Adrenal gland (tissue), 12 donors: ENCODE results near the gene FYN. TPM values are rescaled to one million over a fixed set of nuclear protein-coding genes. Genes with fewer than 3 reads are reported as not detected.

Source experiments
- DNase-seq, 7 donors: peaks; one replicate each; pipeline ENCODE4 v3.0.0-alpha.2; 2019 to 2020
- H3K27ac ChIP-seq, 5 donors: fragments of 200-600 bp; sonication (generic) in 4 of 5; 1 replicate in 3 of 5; 2 replicates in 2 of 5; pipeline versions ENCODE4 v1.5.1 to v1.8.0; 2016 to 2020; ENCODE audit warnings: mild to moderate bottlenecking in 1 of 5
- H3K27me3 ChIP-seq: fragments of 200-600 bp; 2 replicates; pipeline ENCODE4 v1.8.0; 2021
- H3K36me3 ChIP-seq, 2 donors: fragments of 200-600 bp; replicated peaks in 1 of 2; 1 replicate in 1 of 2; 2 replicates in 1 of 2; pipeline versions ENCODE4 v1.5.1 to v1.8.0; 2018 to 2022
- H3K4me1 ChIP-seq, 2 donors: fragments of 200-600 bp; replicated peaks in 1 of 2; 1 replicate in 1 of 2; 2 replicates in 1 of 2; pipeline versions ENCODE4 v1.5.1 to v1.8.0; 2018 to 2021
- H3K4me3 ChIP-seq, 4 donors: fragments of 200-600 bp; sonication (generic) in 3 of 4; one replicate each; pipeline ENCODE4 v1.5.1; 2016 to 2018
- H3K9me3 ChIP-seq, 3 donors: fragments of 200-600 bp; sonication (generic) in 1 of 3; replicated peaks in 1 of 3; 1 replicate in 2 of 3; 2 replicates in 1 of 3; pipeline versions ENCODE4 v1.5.1 to v1.8.0; 2016 to 2021
- CTCF ChIP-seq, 6 experiments: fragments of 450-650 bp in 4 of 6; fragments of 200-600 bp in 2 of 6; sonication (generic) in 1 of 6; IDR thresholded peaks; 1 replicate in 5 of 6; 2 replicates in 1 of 6; pipeline versions ENCODE4 v1.5.1 to v1.8.0; 2016 to 2021; ENCODE audit warnings: antibody characterized with exemption in 6 of 6, mild to moderate bottlenecking in 2 of 6, moderate library complexity in 1 of 6
- POLR2A ChIP-seq, 2 donors: fragments of 450-650 bp; IDR thresholded peaks; one replicate each; pipeline ENCODE4 v1.6.1; 2017; ENCODE audit warnings: antibody characterized with exemption in 2 of 2, mild to moderate bottlenecking in 2 of 2, moderate library complexity in 1 of 2
- WGBS, 4 donors: extraction: QIAGEN DNeasy Blood & Tissue Kit in 2 of 4; methylation state at CpG; one replicate each; pipeline versions ENCODE4 v1.1.5 to v1.1.7; 2013 to 2017; 5-methylcytosine and 5-hydroxymethylcytosine counted together
- intact Hi-C, 2 donors: fragments of 100-400 bp; cut with DNase I; formaldehyde crosslinking; loops; one replicate each; pipeline versions ENCODE4 v1.14.1 to v1.15.0; 2022 to 2023
- polyA plus RNA-seq, 3 donors: library from polyadenylated mRNA; stranded (reverse); fragments of 200-250 nt in 2 of 3; fragments of 350-450 nt in 1 of 3; fragmentation: Illumina TruSeq in 1 of 3; extraction: RNeasy Lipid Tissue Mini Kit (QIAGEN cat#74804) in 1 of 3; gene quantifications; one replicate each; pipeline ENCODE4 v1.2.3, GENCODE V29; 2013 to 2014
- total RNA-seq, 9 donors: library from RNA; depleted of rRNA in 4 of 9; stranded (reverse); fragments of >200 nt in 4 of 9; fragments of 120-200 nt in 1 of 9; fragmentation: NEBNext Ultra II Directional in 1 of 9; extraction: Animal tissue kit (Norgen Biotek cat#: 25700) in 1 of 9; gene quantifications; one replicate each; pipeline versions ENCODE4 v1.1.0 to v1.2.4, GENCODE V29; 2013 to 2023
- donor health status: healthy with polysubstance abuse.
- donor health status: Bipolar disorder and iron deficiency.
- donor health status: DM: yes; HTN: yes; CAD: no.
- donor health status: DM: no; HTN: no; CAD: no.
- donor health status: DM: no; HTN: no; CAD: no.
- donor health status: DM: yes; HTN: yes; CAD: no.

The FYN gene
- total and polyA plus RNA-seq, 12 donors, result 10.7 to 36.5 (median 19.8) TPM

- TF ChIP-seq CTCF (IDR thresholded peaks at IDR 0.05) (no peak), POLR2A (IDR thresholded peaks at IDR 0.05) (no peak)
- DNase-seq, result no peak
- intact Hi-C loops, result no loop called here
- Histone ChIP-seq H3K36me3 (no peaks in the 10 kb centered on the region), H3K9me3 (no peaks in the 10 kb centered on the region), H3K4me1 (no peaks in the 10 kb centered on the region), H3K27me3 (no peaks in the 10 kb centered on the region), H3K27ac (no peak overlapping the region), H3K4me3 (no peak overlapping the region)
- 85 to 96% (median 89%) methylated on average over 1 of the region's 1 CpG for WGBS, 4 donors
Observed at GRCh38 chr6:111832833-111833418, 40.3 kb downstream of the FYN start.

GRCh38 chr6:111831408-111831807, 41.8 kb downstream of the FYN start:
- DNase-seq, result no peak
- no peak for TF ChIP-seq CTCF (IDR thresholded peaks at IDR 0.05)
- no peak for TF ChIP-seq POLR2A (IDR thresholded peaks at IDR 0.05)
- no peaks in the 10 kb centered on the region for H3K4me1 ChIP-seq
- intact Hi-C loops, result no loop called here
- no peak overlapping the region for H3K27ac ChIP-seq
- 67 to 79% (median 68%) methylated on average over 2 of the region's 2 CpGs for WGBS, 4 donors
- no peak overlapping the region for H3K4me3 ChIP-seq
- no peaks in the 10 kb centered on the region for H3K27me3 ChIP-seq
- H3K9me3 ChIP-seq, result no peaks in the 10 kb centered on the region
- no peaks in the 10 kb centered on the region for H3K36me3 ChIP-seq

GRCh38 chr6:111829998-111830397, 43.3 kb downstream of the FYN start:
- WGBS, 4 donors, result 45 to 57% (median 52%) methylated on average over 2 of the region's 2 CpGs
- H3K4me3 ChIP-seq, result no peak overlapping the region
- H3K36me3 ChIP-seq, result no peaks in the 10 kb centered on the region
- H3K4me1 ChIP-seq, result no peaks in the 10 kb centered on the region
- intact Hi-C loops, result no loop called here
- no peaks in the 10 kb centered on the region for H3K27me3 ChIP-seq
- H3K27ac ChIP-seq, result no peak overlapping the region
- no peaks in the 10 kb centered on the region for H3K9me3 ChIP-seq
- no peak for DNase-seq
- TF ChIP-seq POLR2A (IDR thresholded peaks at IDR 0.05) (no peak), CTCF (IDR thresholded peaks at IDR 0.05) (no peak)

GRCh38 chr6:111829581-111829980, 43.7 kb downstream of the FYN start:
- Histone ChIP-seq H3K27me3 (no peaks in the 10 kb centered on the region), H3K4me1 (no peaks in the 10 kb centered on the region), H3K27ac (no peak overlapping the region), H3K4me3 (no peak overlapping the region), H3K36me3 (no peaks in the 10 kb centered on the region), H3K9me3 (no peaks in the 10 kb centered on the region)
- intact Hi-C loops, result no loop called here
- no peak for TF ChIP-seq CTCF (IDR thresholded peaks at IDR 0.05)
- 72 to 74% (median 74%) methylated on average over 3 of the region's 3 CpGs for WGBS, 4 donors
- no peak for DNase-seq
